Measurements from ENCODE around the gene TNPO3. TPM values are rescaled to one million over a fixed set of nuclear protein-coding genes. Genes with fewer than 3 reads are reported as not detected.
A peak's percentile ranks its signal among the peaks of the same experiment; 100 is the strongest.

TNPO3 gene
- total and polyA plus RNA-seq, 10 of the 15 experiments (the other 5 are each of a cell fraction or from before 2014, with no cell fraction given), result 17.6 to 91.8 (median 65.9) TPM

DNA sequence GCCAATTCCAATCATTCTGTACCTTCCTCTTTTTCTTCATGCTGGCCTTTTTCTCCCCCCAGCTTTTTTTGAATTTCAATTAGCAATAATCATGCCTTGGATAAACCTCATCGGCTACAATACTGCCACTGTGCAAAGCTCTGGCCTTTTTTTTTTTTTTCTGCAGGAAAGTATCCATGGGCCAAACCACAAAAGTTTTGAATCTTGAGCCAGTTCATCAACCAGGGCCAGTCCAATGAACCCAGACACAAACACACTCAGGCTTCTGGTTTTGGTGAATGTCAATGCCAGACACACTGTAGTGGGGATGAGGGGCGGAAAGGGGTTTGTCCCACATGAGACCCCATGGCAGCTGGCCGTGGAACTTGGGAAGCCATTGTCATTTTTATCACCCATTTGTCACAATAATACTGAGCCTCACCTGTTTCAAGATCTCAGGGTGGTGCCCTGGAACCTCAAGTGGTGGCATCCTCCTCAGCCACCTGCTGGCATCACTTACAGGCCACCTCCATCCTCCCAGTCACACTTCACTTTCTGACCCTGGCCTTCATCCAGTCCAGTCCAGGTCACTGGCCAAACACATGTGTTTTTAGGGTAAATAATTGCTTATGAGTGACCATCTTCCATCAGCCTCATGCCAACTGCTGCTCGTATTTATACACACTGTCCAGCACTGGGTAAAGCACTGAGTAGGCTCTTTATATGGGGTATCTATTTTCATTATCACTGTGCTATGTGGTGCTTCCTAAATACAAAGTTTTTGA lies 48.8 kb upstream of the TNPO3 start (continued):
- no peak for TF ChIP-seq CTCF (IDR thresholded peaks at IDR 0.05 in 2 of 3, conservative IDR thresholded peaks at IDR 0.05 in 1 of 3; ENCODE audit: control insufficient read depth in 2 of 3, extremely low read depth in 1 of 3, insufficient read depth in 1 of 3, low read depth in 3 of 3, low read length in 3 of 3)
- no peak for TF ChIP-seq MYC (IDR thresholded peaks at IDR 0.05; ENCODE audit: insufficient read depth, insufficient read length, insufficient replicate concordance, low read length, severe bottlenecking)

GRCh38 chr7:129101746-129102145 lies 46.8 kb upstream of the TNPO3 start:
- H4K20me1 ChIP-seq (ENCODE audit: control insufficient read depth, insufficient read depth), result no peaks in the 10 kb centered on the region
- H3K36me3 ChIP-seq (ENCODE audit: control insufficient read depth in 2 of 2, insufficient read depth in 2 of 2, low read length in 1 of 2), result no peaks in the 10 kb centered on the region
- peaks cover 21% of the 10 kb centered on the region for H3K4me1 ChIP-seq (ENCODE audit: control insufficient read depth, insufficient read depth, low read length)
- in situ Hi-C loops (cut with MboI) (no loop called here), intact Hi-C loops (cut with micrococcal nuclease; ENCODE audit: unreplicated experiment) (no loop called here)
- WGBS (ENCODE audit: insufficient coverage, insufficient replicate concordance, low lambda C conversion rate, missing lambda C conversion rate), result 63% methylated on average over 6 of the region's 6 CpGs
- POLR2A ChIA-PET, result interaction anchor here (0.7 to 1.8 kb wide), 4 partner anchors 10 to 151 kb away, joined by 3 to 12 read pairs (median 4); no protein-coding TSS in a partner anchor
- BruUV-seq (replicated peaks), result no TSS peak
- H3K9me3 ChIP-seq (replicated peaks; ENCODE audit: control insufficient read depth, insufficient read depth, low read length), result no peaks in the 10 kb centered on the region
- ATAC-seq (no peak; the same call in 2 of the 3 replicates), FAIRE-seq (no peak), DNase-seq (ENCODE audit: low read depth, low spot score) (no peak)
- no peaks in the 10 kb centered on the region for H3K79me2 ChIP-seq (ENCODE audit: control insufficient read depth, insufficient read depth, low read length)
- RAD21 ChIA-PET (ENCODE audit: unreplicated experiment), result interaction anchor here (0.8 to 3.3 kb wide), 15 partner anchors 9 to 218 kb away, joined by 3 to 31 read pairs (median 5); no protein-coding TSS in a partner anchor
- no peak overlapping the region for H3K4me3 ChIP-seq
- CTCF ChIA-PET, result interaction anchor here (0.7 to 4.8 kb wide), 13 partner anchors 10 to 675 kb away, joined by 3 to 34 read pairs (median 4); no protein-coding TSS in a partner anchor
- H3K27me3 ChIP-seq (replicated peaks in 1 of 2; ENCODE audit: control insufficient read depth in 2 of 2, insufficient read depth in 2 of 2, low read length in 1 of 2), result no peaks in the 10 kb centered on the region
- SMC1A ChIA-PET (ENCODE audit: uncharacterized antibody, unreplicated experiment), result interaction anchor here (0.7 to 4.8 kb wide), 18 partner anchors 7 to 309 kb away, joined by 3 to 28 read pairs (median 6); partner anchors contain the start of gene TNPO3
- no peak overlapping the region for H3K9ac ChIP-seq (ENCODE audit: control insufficient read depth, insufficient read depth, low read length)
- TF ChIP-seq ZNF24 (IDR thresholded peaks at IDR 0.05), result no peak
- TF ChIP-seq SRF (IDR thresholded peaks at IDR 0.05; ENCODE audit: low read depth in 2 of 2, low read length in 2 of 2), result no peak
- TF ChIP-seq YY1 (IDR thresholded peaks at IDR 0.05; ENCODE audit: low read depth, low read length), result no peak
- TF ChIP-seq PAX5 (IDR thresholded peaks at IDR 0.05; ENCODE audit: borderline replicate concordance, low read depth, low read length), result no peak
- no peak for TF ChIP-seq JUNB (IDR thresholded peaks at IDR 0.05)
- no peak for TF ChIP-seq TARDBP (IDR thresholded peaks at IDR 0.05; ENCODE audit: borderline replicate concordance)
- TF ChIP-seq FOXK2 (IDR thresholded peaks at IDR 0.05), result no peak
- no peak for TF ChIP-seq NR2C2 (IDR thresholded peaks at IDR 0.05; ENCODE audit: borderline replicate concordance, control insufficient read depth, insufficient read length, low read depth)
- no peak for TF ChIP-seq POLR2A (IDR thresholded peaks at IDR 0.05; ENCODE audit: low read depth, low read length)
- TF ChIP-seq STAT3 (IDR thresholded peaks at IDR 0.05; ENCODE audit: low read depth, low read length), result no peak
- no peak for TF ChIP-seq TBL1XR1 (IDR thresholded peaks at IDR 0.05; ENCODE audit: low read depth, low read length)
- TF ChIP-seq ZNF217 (IDR thresholded peaks at IDR 0.05), result no peak
- no peak for TF ChIP-seq IRF4 (IDR thresholded peaks at IDR 0.05; ENCODE audit: low read depth, low read length)
- TF ChIP-seq EGR1 (IDR thresholded peaks at IDR 0.05; ENCODE audit: borderline replicate concordance in 1 of 2, low read depth in 2 of 2, low read length in 2 of 2), result no peak
- TF ChIP-seq E4F1 (IDR thresholded peaks at IDR 0.05; ENCODE audit: borderline replicate concordance, partially characterized antibody), result no peak
- TF ChIP-seq EZH2 (IDR thresholded peaks at IDR 0.05; ENCODE audit: borderline replicate concordance, control insufficient read depth, low read depth, low read length), result no peak
- no peak for TF ChIP-seq MXI1 (IDR thresholded peaks at IDR 0.05; ENCODE audit: low read depth, low read length)
- H3K4me2 ChIP-seq (ENCODE audit: control insufficient read depth, insufficient read depth), result 0 out of 2 replicates have a peak overlapping the region, but pooled peaks have one; percentile 7
- no peak overlapping the region for H3K27ac ChIP-seq (ENCODE audit: control insufficient read depth, insufficient read depth)
- no peak overlapping the region for H2AFZ ChIP-seq (ENCODE audit: control insufficient read depth, low read depth, low read length)
